HEK293 (cell line): ENCODE data around the gene MTFR1L.

ENCODE experiments used
- CTCF ChIA-PET: fragments of 350-600 bp; formaldehyde crosslinking; extraction: SDS; loops from one replicate; lab custom pipeline; 2021; ENCODE audit warnings: antibody characterized with exemption; lab: Yijun Ruan, JAX
- POLR2A ChIA-PET: fragments of 300-600 bp; formaldehyde crosslinking; extraction: SDS; loops from one replicate; lab custom pipeline; 2020; ENCODE audit warnings: antibody characterized with exemption, inconsistent platforms; lab: Yijun Ruan, JAX
- H3K27ac ChIP-seq: fragments of 200-500 bp; sonication (Bioruptor generic); 2 replicates; pipeline ENCODE4 v1.5.1; 2014; ENCODE audit warnings: low read depth, low read length, control low read depth, inconsistent platforms; ENCODE audit errors: extremely low read depth
- H3K36me3 ChIP-seq, 2 experiments: fragments of 200-500 bp in 1 of 2; sonication (Bioruptor generic) in 1 of 2; 1 replicate in 1 of 2; 2 replicates in 1 of 2; pipeline ENCODE4 v1.5.1; 2014 to 2017; ENCODE audit warnings: inconsistent platforms in 2 of 2, low read length in 2 of 2; ENCODE audit not compliant: control insufficient read depth in 2 of 2, insufficient read depth in 1 of 2
- H3K4me1 ChIP-seq: fragments of 200-500 bp; sonication (Bioruptor generic); 2 replicates; pipeline ENCODE4 v1.5.1; 2014; ENCODE audit warnings: mild to moderate bottlenecking, low read length, inconsistent platforms; ENCODE audit not compliant: control insufficient read depth, insufficient read depth
- H3K4me3 ChIP-seq: 2 replicates; pipeline ENCODE4 v1.5.1; 2011; ENCODE audit warnings: low read depth, mild to moderate bottlenecking, control low read depth, low read length, moderate library complexity
- H3K9me3 ChIP-seq: fragments of 200-500 bp; sonication (Bioruptor generic); 2 replicates; pipeline ENCODE4 v1.5.1; 2014; ENCODE audit warnings: low read depth, low read length, inconsistent platforms; ENCODE audit not compliant: control insufficient read depth, insufficient read depth
- FEZF1 ChIP-seq: fragments of 450-650 bp; formaldehyde crosslinking; IDR thresholded peaks from 2 replicates; pipeline ENCODE4 v1.5.1; 2016; ENCODE audit warnings: missing biosample characterization, missing genetic modification characterization
- OSR2 ChIP-seq: fragments of 450-650 bp; formaldehyde crosslinking; IDR thresholded peaks from 2 replicates; pipeline ENCODE4 v1.5.1; 2016; ENCODE audit warnings: missing biosample characterization, missing genetic modification characterization
- ZBTB7A ChIP-seq: fragments of 450-650 bp; formaldehyde crosslinking; IDR thresholded peaks from 2 replicates; pipeline ENCODE4 v1.5.1; 2016; ENCODE audit warnings: low read depth, missing biosample characterization, missing genetic modification characterization
- ZNF366 ChIP-seq: fragments of 450-650 bp; formaldehyde crosslinking; conservative IDR thresholded peaks from 2 replicates; pipeline ENCODE4 v1.5.1; 2016; ENCODE audit warnings: missing biosample characterization, missing genetic modification characterization
- ZNF521 ChIP-seq: fragments of 450-650 bp; formaldehyde crosslinking; IDR thresholded peaks from 2 replicates; pipeline ENCODE4 v1.5.1; 2017; ENCODE audit warnings: missing biosample characterization, mild to moderate bottlenecking, missing genetic modification characterization
- ZNF596 ChIP-seq: fragments of 450-650 bp; IDR thresholded peaks from 2 replicates; pipeline ENCODE4 v1.5.0; 2018; ENCODE audit warnings: missing biosample characterization, mild to moderate bottlenecking, missing genetic modification characterization, moderate library complexity
- ZNF623 ChIP-seq: fragments of 450-650 bp; formaldehyde crosslinking; IDR thresholded peaks from 2 replicates; pipeline ENCODE4 v1.5.1; 2016; ENCODE audit warnings: missing biosample characterization, missing genetic modification characterization
- ZNF76 ChIP-seq: fragments of 450-650 bp; formaldehyde crosslinking; IDR thresholded peaks from 2 replicates; pipeline ENCODE4; 2016; ENCODE audit warnings: low read depth, missing biosample characterization, missing genetic modification characterization, borderline replicate concordance
- ZNF792 ChIP-seq: fragments of 450-650 bp; formaldehyde crosslinking; IDR thresholded peaks from 2 replicates; pipeline ENCODE4 v1.5.1; 2016; ENCODE audit warnings: missing biosample characterization, missing genetic modification characterization
- TF ChIP-seq, protein P1 (sequence below): fragments of 450-650 bp; formaldehyde crosslinking; IDR thresholded peaks from 2 replicates; pipeline ENCODE4 v1.5.1; 2016; ENCODE audit warnings: missing biosample characterization, missing genetic modification characterization
- TF ChIP-seq, protein P2 (sequence below): fragments of 450-650 bp; formaldehyde crosslinking; IDR thresholded peaks from 2 replicates; pipeline ENCODE4 v1.5.1; 2016; ENCODE audit warnings: missing biosample characterization, missing genetic modification characterization
- TF ChIP-seq, protein P3 (sequence below): fragments of 450-650 bp; formaldehyde crosslinking; IDR thresholded peaks from 2 replicates; pipeline ENCODE4 v1.5.1; 2016; ENCODE audit warnings: missing biosample characterization, missing genetic modification characterization

Gene MTFR1L

DNA sequence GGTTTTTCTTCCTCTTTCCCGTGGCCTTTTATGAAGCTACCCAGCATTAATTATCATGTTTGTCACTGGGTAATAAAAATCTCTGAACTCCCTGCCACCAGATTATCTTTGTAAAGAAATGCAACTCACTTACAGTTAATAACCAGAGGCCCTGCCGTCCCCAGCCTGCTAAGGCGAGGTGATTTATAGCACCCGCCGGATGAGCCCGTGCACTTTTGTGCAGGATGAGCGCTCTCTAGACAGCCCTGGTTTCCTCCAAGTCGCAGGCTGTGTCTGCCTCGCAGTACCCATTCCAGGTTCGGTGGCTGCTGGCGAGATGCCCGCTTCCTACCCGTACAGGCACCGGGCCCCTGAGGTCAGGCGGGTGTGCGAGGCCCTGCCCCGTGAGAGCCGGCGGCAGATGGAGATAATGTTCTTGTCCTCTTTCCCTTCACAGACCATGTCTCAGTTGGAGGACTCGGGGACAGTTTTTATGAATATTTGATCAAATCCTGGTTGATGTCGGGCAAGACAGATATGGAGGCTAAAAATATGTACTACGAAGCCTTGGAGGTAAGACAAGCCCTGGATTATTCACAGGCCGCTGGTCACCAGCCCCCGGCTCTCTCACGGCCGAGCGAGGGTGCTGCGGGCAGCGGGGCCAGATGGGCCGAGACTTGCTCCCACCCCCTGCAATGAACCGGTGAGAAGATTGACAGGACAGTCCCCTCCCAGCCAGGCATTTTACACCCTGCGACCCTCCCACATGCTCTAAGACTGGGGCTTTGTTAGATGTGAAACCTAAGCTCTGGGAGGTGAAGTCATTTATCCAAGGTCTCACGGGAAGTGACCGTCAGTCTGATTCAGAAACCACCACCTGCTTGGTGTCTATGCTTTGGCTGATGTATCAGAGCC, 48.3 kb upstream of the MTFR1L start (continued):
- TF ChIP-seq, protein P1, sequence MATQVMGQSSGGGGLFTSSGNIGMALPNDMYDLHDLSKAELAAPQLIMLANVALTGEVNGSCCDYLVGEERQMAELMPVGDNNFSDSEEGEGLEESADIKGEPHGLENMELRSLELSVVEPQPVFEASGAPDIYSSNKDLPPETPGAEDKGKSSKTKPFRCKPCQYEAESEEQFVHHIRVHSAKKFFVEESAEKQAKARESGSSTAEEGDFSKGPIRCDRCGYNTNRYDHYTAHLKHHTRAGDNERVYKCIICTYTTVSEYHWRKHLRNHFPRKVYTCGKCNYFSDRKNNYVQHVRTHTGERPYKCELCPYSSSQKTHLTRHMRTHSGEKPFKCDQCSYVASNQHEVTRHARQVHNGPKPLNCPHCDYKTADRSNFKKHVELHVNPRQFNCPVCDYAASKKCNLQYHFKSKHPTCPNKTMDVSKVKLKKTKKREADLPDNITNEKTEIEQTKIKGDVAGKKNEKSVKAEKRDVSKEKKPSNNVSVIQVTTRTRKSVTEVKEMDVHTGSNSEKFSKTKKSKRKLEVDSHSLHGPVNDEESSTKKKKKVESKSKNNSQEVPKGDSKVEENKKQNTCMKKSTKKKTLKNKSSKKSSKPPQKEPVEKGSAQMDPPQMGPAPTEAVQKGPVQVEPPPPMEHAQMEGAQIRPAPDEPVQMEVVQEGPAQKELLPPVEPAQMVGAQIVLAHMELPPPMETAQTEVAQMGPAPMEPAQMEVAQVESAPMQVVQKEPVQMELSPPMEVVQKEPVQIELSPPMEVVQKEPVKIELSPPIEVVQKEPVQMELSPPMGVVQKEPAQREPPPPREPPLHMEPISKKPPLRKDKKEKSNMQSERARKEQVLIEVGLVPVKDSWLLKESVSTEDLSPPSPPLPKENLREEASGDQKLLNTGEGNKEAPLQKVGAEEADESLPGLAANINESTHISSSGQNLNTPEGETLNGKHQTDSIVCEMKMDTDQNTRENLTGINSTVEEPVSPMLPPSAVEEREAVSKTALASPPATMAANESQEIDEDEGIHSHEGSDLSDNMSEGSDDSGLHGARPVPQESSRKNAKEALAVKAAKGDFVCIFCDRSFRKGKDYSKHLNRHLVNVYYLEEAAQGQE: no peak
- no peak for TF ChIP-seq ZNF596 (tag by site-specific recombination)

DNA sequence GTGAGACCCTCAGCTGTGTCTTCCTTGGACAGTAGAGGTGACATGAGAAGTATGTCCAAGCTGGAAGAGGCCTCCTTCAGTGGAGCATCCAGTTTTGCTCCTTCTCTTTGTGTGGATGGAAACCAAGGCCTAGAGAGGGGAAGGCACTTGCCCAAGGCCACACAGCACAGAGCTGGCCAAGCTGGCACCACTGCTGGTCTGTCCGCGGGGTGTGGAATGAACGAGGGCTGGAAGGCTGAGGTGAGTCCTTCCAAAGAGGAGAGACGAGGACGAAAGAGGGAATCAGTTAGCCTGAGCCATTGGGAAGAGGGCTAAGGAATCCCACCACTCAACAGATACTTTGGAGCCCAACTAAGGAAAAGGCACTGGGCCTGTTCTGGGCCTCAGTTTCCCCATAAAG, 47.6 kb upstream of the MTFR1L start:
- Histone ChIP-seq H3K36me3 (no peaks in the 10 kb centered on the region), H3K4me1 (peaks cover 25% of the 10 kb centered on the region), H3K27ac (no peak overlapping the region; the same call in 1 of the 2 replicates), H3K4me3 (no peak overlapping the region), H3K9me3 (no peaks in the 10 kb centered on the region)
- ChIA-PET CTCF (no interaction called here), POLR2A (interaction anchor here (0.6 kb wide), 1 partner anchor 411 kb away, joined by 3 read pairs; no protein-coding TSS in a partner anchor)
- TF ChIP-seq, protein P2, sequence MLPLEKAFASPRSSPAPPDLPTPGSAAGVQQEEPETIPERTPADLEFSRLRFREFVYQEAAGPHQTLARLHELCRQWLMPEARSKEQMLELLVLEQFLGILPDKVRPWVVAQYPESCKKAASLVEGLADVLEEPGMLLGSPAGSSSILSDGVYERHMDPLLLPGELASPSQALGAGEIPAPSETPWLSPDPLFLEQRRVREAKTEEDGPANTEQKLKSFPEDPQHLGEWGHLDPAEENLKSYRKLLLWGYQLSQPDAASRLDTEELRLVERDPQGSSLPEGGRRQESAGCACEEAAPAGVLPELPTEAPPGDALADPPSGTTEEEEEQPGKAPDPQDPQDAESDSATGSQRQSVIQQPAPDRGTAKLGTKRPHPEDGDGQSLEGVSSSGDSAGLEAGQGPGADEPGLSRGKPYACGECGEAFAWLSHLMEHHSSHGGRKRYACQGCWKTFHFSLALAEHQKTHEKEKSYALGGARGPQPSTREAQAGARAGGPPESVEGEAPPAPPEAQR (tag by site-specific recombination): no peak
- TF ChIP-seq ZNF792 (tag by site-specific recombination) (no peak), ZNF76 (tag by site-specific recombination) (no peak)

DNA sequence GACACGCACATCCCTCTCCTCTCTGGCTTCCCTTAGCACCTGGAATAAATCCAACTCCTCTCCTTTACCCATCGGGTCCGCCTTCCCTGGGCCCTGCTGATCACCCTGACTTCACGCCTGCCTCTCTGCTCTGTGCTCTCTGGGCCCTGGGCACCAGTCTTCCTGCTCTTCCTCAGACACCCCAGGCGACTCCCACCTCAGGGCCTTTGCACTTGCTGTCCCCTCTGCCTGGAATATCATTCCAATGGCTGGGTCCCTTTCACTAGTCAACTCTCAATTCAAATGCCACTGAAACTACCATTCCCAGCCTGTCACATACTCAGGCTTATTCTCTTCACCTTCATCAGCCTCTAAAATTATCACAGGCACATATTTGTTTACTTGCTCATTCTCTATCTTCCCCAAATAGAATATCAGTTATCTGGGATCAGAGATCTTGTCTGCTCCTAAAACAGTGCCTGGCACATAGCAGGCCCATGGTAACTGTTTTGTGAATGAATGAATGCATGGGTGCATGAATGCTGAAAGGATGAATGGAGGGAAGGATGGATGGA, 47.0 kb upstream of the MTFR1L start:
- H3K9me3 ChIP-seq: no peaks in the 10 kb centered on the region
- POLR2A ChIA-PET: interaction anchor here (1.1 to 1.6 kb wide), 2 partner anchors 14 kb away, joined by 3 to 5 read pairs; no protein-coding TSS in a partner anchor
- H3K4me3 ChIP-seq: no peak overlapping the region
- peaks cover 25% of the 10 kb centered on the region for H3K4me1 ChIP-seq
- CTCF ChIA-PET: interaction anchor here (0.5 to 1.1 kb wide), 2 partner anchors 29 to 252 kb away, joined by 3 read pairs; no protein-coding TSS in a partner anchor
- TF ChIP-seq ZBTB7A (tag by site-specific recombination): no peak
- no peak for TF ChIP-seq ZNF521 (tag by site-specific recombination)
- TF ChIP-seq ZNF623 (tag by site-specific recombination): peak; percentile 98
- peak; percentile 67 for TF ChIP-seq ZNF366
- H3K27ac ChIP-seq: no peak overlapping the region
- no peaks in the 10 kb centered on the region for H3K36me3 ChIP-seq

DNA sequence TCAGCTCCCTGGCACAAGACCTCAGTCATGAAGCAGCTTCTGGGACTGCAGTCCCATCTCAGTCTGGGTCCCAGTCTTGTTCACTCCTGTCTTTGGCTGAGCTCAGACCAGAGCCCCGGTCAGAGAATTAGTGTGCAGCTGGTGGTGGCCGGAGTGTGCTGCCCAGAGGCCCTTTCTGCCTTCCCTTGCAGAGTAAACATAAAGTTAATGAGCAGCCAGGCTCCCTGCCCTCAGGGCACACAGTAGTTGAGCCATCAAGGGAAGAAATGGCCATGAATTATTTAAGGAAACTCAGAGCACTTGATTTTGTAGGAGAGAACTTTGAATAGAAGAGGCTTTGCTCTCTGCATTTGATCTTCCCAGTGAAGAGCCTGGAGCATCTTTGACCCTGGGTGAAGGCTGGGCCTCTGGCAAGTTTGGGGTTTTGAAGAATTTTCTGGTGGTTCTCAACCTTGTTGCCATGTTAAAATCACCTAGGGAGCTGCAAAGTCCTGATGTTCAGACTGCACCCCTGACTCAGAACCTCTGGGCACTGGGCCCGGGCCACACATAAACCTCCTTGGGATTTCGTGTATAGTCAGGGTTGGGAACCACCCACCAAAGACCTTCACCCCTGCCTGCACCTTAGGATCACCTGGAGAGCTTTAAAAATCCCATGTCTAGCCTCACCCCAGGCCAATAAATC, 46.2 kb upstream of the MTFR1L start:
- CTCF ChIA-PET: interaction anchor here (0.5 to 1.5 kb wide), 4 partner anchors 22 to 253 kb away, joined by 3 to 4 read pairs (median 3); no protein-coding TSS in a partner anchor
- Histone ChIP-seq H3K9me3 (no peaks in the 10 kb centered on the region), H3K36me3 (no peaks in the 10 kb centered on the region), H3K4me1 (peaks cover 25% of the 10 kb centered on the region), H3K27ac (no peak overlapping the region), H3K4me3 (no peak overlapping the region)
- TF ChIP-seq, protein P3, sequence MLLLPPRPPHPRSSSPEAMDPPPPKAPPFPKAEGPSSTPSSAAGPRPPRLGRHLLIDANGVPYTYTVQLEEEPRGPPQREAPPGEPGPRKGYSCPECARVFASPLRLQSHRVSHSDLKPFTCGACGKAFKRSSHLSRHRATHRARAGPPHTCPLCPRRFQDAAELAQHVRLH: no peak
- TF ChIP-seq OSR2 (peak; percentile 42; the same call in 1 of the 2 replicates), FEZF1 (tag by site-specific recombination) (peak; percentile 42; the same call in 1 of the 2 replicates)
- POLR2A ChIA-PET: interaction anchor here (1.1 to 1.6 kb wide), 2 partner anchors 14 to 15 kb away, joined by 3 to 5 read pairs; no protein-coding TSS in a partner anchor
